ENCODE data around the gene TNNI3. TPM values are rescaled to one million over a fixed set of nuclear protein-coding genes. Genes with fewer than 3 reads are reported as not detected.

Gene TNNI3
- total and polyA plus RNA-seq, 10 of the 15 experiments (the other 5 are each of a cell fraction or from before 2014, with no cell fraction given): not detected

DNA sequence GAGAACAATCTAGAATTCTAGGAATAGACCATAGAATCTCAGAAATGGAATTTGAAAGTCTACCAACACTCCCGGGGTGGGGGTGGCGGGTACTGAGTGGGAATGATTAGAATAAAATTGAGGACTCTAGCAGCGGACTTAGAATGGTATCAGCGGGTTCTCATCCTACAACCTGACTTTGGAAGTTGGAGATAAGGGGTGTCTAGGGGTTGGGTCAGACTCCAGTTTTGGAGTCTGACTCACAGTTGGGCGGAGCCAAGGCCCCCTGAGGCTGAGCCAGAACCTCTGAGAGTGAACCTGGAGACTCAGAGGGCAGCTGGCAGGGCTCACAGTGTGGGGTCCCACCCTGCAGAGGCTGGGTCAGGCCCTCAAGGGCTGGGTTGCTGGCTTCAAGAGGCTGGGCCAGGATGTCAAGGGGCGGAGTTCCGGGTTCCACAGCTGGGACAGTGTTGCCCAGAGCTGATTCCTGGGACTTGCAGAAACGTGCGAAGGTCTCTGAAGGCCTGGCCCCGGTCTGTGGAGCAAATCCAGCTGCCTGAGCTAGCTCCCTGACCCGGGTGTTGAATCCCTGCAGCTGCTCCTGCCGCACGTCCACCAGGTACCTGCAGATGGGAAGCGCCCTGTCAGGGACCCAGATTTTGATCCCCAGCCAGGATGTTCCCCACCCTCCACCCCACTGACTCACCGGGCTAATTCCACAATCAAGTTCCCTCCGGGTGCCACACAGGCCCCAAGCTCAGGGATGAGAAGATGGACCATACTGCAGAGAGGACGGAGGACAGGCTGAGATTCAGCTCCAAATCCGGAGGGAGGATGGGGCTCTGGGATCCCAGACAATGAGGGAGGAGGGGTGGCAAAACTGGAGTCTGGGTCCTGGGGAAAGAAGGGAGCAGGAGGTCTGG, 1.6 kb upstream of the TNNI3 start:
- FAIRE-seq (no peak), ATAC-seq (no peak), DNase-seq (ENCODE audit: low read depth, low spot score) (no peak)
- Histone ChIP-seq H3K4me1 (ENCODE audit: control insufficient read depth, insufficient read depth, low read length) (no peaks in the 10 kb centered on the region), H3K79me2 (ENCODE audit: control insufficient read depth, insufficient read depth, low read length) (no peaks in the 10 kb centered on the region), H4K20me1 (ENCODE audit: control insufficient read depth, insufficient read depth) (no peaks in the 10 kb centered on the region), H3K9me3 (replicated peaks; ENCODE audit: control insufficient read depth, insufficient read depth, low read length) (no peaks in the 10 kb centered on the region; the same call in 2 of the 3 replicates), H3K27me3 (replicated peaks in 1 of 2; ENCODE audit: control insufficient read depth in 2 of 2, insufficient read depth in 2 of 2, low read length in 1 of 2) (no peaks in the 10 kb centered on the region; a peak in 1 of 4 replicates), H3K36me3 (ENCODE audit: control insufficient read depth in 2 of 2, insufficient read depth in 2 of 2, low read length in 1 of 2) (no peaks in the 10 kb centered on the region), H3K4me3 (no peak overlapping the region), H3K27ac (ENCODE audit: control insufficient read depth, insufficient read depth) (no peak overlapping the region), H3K4me2 (ENCODE audit: control insufficient read depth, insufficient read depth) (no peak overlapping the region), H3K9ac (ENCODE audit: control insufficient read depth, insufficient read depth, low read length) (no peak overlapping the region), H2AFZ (ENCODE audit: control insufficient read depth, low read depth, low read length) (no peak overlapping the region)
- TF ChIP-seq ZNF622 (IDR thresholded peaks at IDR 0.05) (no peak), MEF2A (IDR thresholded peaks at IDR 0.05; ENCODE audit: insufficient read depth, low read depth, low read length) (no peak), HDGF (IDR thresholded peaks at IDR 0.05) (no peak), WRNIP1 (IDR thresholded peaks at IDR 0.05; ENCODE audit: borderline replicate concordance, low read depth, low read length) (no peak), ESRRA (IDR thresholded peaks at IDR 0.05; ENCODE audit: low read length) (no peak), POLR2AphosphoS5 (IDR thresholded peaks at IDR 0.05; ENCODE audit: low read length) (no peak), ZNF274 (IDR thresholded peaks at IDR 0.05; ENCODE audit: insufficient read depth, insufficient read length) (no peak)
- TF ChIP-seq, protein P1, sequence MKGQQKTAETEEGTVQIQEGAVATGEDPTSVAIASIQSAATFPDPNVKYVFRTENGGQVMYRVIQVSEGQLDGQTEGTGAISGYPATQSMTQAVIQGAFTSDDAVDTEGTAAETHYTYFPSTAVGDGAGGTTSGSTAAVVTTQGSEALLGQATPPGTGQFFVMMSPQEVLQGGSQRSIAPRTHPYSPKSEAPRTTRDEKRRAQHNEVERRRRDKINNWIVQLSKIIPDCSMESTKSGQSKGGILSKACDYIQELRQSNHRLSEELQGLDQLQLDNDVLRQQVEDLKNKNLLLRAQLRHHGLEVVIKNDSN (IDR thresholded peaks at IDR 0.05; ENCODE audit: borderline replicate concordance, extremely low read length, insufficient read depth, low read depth, low read length): no peak
- TF ChIP-seq, protein P2, sequence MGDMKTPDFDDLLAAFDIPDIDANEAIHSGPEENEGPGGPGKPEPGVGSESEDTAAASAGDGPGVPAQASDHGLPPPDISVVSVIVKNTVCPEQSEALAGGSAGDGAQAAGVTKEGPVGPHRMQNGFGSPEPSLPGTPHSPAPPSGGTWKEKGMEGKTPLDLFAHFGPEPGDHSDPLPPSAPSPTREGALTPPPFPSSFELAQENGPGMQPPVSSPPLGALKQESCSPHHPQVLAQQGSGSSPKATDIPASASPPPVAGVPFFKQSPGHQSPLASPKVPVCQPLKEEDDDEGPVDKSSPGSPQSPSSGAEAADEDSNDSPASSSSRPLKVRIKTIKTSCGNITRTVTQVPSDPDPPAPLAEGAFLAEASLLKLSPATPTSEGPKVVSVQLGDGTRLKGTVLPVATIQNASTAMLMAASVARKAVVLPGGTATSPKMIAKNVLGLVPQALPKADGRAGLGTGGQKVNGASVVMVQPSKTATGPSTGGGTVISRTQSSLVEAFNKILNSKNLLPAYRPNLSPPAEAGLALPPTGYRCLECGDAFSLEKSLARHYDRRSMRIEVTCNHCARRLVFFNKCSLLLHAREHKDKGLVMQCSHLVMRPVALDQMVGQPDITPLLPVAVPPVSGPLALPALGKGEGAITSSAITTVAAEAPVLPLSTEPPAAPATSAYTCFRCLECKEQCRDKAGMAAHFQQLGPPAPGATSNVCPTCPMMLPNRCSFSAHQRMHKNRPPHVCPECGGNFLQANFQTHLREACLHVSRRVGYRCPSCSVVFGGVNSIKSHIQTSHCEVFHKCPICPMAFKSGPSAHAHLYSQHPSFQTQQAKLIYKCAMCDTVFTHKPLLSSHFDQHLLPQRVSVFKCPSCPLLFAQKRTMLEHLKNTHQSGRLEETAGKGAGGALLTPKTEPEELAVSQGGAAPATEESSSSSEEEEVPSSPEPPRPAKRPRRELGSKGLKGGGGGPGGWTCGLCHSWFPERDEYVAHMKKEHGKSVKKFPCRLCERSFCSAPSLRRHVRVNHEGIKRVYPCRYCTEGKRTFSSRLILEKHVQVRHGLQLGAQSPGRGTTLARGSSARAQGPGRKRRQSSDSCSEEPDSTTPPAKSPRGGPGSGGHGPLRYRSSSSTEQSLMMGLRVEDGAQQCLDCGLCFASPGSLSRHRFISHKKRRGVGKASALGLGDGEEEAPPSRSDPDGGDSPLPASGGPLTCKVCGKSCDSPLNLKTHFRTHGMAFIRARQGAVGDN (IDR thresholded peaks at IDR 0.05): no peak
- CTCF ChIA-PET: interaction anchor here (0.6 to 2.8 kb wide), 11 partner anchors 8 to 302 kb away, joined by 3 to 23 read pairs (median 8); partner anchors contain the start of gene ISOC2
- RAD21 ChIA-PET (ENCODE audit: unreplicated experiment): interaction anchor here (0.6 to 2.3 kb wide), 6 partner anchors 14 to 116 kb away, joined by 3 to 14 read pairs (median 3); no protein-coding TSS in a partner anchor
- in situ Hi-C loops (cut with MboI): no loop called here
- 27% methylated on average over 18 of the region's 18 CpGs for WGBS (ENCODE audit: insufficient coverage, insufficient replicate concordance, low lambda C conversion rate, missing lambda C conversion rate)
- no TSS peak for BruUV-seq (replicated peaks)
- POLR2A ChIA-PET: interaction anchor here (0.6 kb wide), 1 partner anchor 8 kb away, joined by 5 read pairs; no protein-coding TSS in a partner anchor
- SMC1A ChIA-PET (ENCODE audit: uncharacterized antibody, unreplicated experiment): no interaction called here
- intact Hi-C loops (cut with micrococcal nuclease; ENCODE audit: unreplicated experiment): no loop called here

All from GM12878 (cell line).